ENCODE results near the gene ADAMTS2.
"Not testable (repeated sequence)": the region's sequence is repeated elsewhere in the genome, so short reads cannot be mapped to it uniquely, and the experiment has no call there.

The ADAMTS2 gene

GRCh38 chr5:179225387-179225786 lies 119.9 kb downstream of the ADAMTS2 start:
- no peak for DNase-seq

- no peak for DNase-seq
These were observed 120.5 kb downstream of the ADAMTS2 start for GRCh38 chr5:179224741-179225140.

GRCh38 chr5:179223961-179224360 lies 121.3 kb downstream of the ADAMTS2 start:
- DNase-seq, result no peak

- DNase-seq, result no peak
These were observed 121.7 kb downstream of the ADAMTS2 start for GRCh38 chr5:179223528-179223927.

GRCh38 chr5:179222246-179223017 lies 122.8 kb downstream of the ADAMTS2 start:
- no peak for DNase-seq

- DNase-seq, result no peak
These were observed 123.4 kb downstream of the ADAMTS2 start for GRCh38 chr5:179221877-179222220.

- no peak for DNase-seq
These were observed 123.9 kb downstream of the ADAMTS2 start for GRCh38 chr5:179221196-179221876.

GRCh38 chr5:179220716-179221115 lies 124.5 kb downstream of the ADAMTS2 start:
- no peak for DNase-seq

GRCh38 chr5:179219661-179220620 lies 125.3 kb downstream of the ADAMTS2 start:
- no peak for DNase-seq

- no peak for DNase-seq
These were observed 126.3 kb downstream of the ADAMTS2 start for GRCh38 chr5:179218943-179219330.

GRCh38 chr5:179217956-179218942 lies 127.0 kb downstream of the ADAMTS2 start:
- DNase-seq, result no peak

- DNase-seq, result no peak
These were observed 127.9 kb downstream of the ADAMTS2 start for GRCh38 chr5:179217356-179217755.

GRCh38 chr5:179216381-179216780 lies 128.9 kb downstream of the ADAMTS2 start:
- not testable (repeated sequence) for DNase-seq

GRCh38 chr5:179215576-179215975 lies 129.7 kb downstream of the ADAMTS2 start:
- DNase-seq, result no peak

- DNase-seq, result no peak
These were observed 130.6 kb downstream of the ADAMTS2 start for GRCh38 chr5:179214678-179215077.

- no peak for DNase-seq
These were observed 132.4 kb downstream of the ADAMTS2 start for GRCh38 chr5:179212870-179213269.

GRCh38 chr5:179211631-179212030 lies 133.6 kb downstream of the ADAMTS2 start:
- no peak for DNase-seq

GRCh38 chr5:179211068-179211467 lies 134.2 kb downstream of the ADAMTS2 start:
- DNase-seq, result no peak

GRCh38 chr5:179210478-179210877 lies 134.8 kb downstream of the ADAMTS2 start:
- no peak for DNase-seq

- DNase-seq, result no peak
These were observed 135.7 kb downstream of the ADAMTS2 start for GRCh38 chr5:179209359-179210150.

- DNase-seq, result no peak
These were observed 136.4 kb downstream of the ADAMTS2 start for GRCh38 chr5:179208706-179209358.

Measured in activated naive CD4-positive, alpha-beta T cell treated with anti-CD3 and anti-CD28 coated beads, Interleukin-2, amount 50 U/mL, for 16 hours (primary cell).